ENCODE data around the gene TSGA10IP. TPM values are rescaled to one million over a fixed set of nuclear protein-coding genes. Genes with fewer than 3 reads are reported as not detected.

TSGA10IP gene
- polyA plus RNA-seq, 1 experiment, result not detected

- peak overlapping the region; percentile 46; the same call in 1 of the 2 replicates for H3K4me3 ChIP-seq (ENCODE audit: low read depth, low read length)
- no peak for DNase-seq (ENCODE audit: low read depth, low spot score)
- POLR2A ChIA-PET, result interaction anchor here (0.6 to 5.8 kb wide), 12 partner anchors 10 to 254 kb away, joined by 3 to 124 read pairs (median 6); partner anchors contain the start of genes CCDC85B, CFL1, FIBP and FOSL1
Measured at GRCh38 chr11:65916391-65916790, 28.9 kb upstream of the TSGA10IP start.

GRCh38 chr11:65917077-65917433 lies 28.2 kb upstream of the TSGA10IP start:
- peak overlapping the region; percentile 94 for H3K4me3 ChIP-seq (ENCODE audit: low read depth, low read length)
- no peak for TF ChIP-seq CTCF (IDR thresholded peaks at IDR 0.05; ENCODE audit: low read depth, low read length)
- ChIA-PET POLR2A (interaction anchor here (0.6 to 4.9 kb wide), 2 partner anchors 26 to 43 kb away, joined by 8 to 124 read pairs; partner anchors contain the start of genes CCDC85B and FIBP), CTCF (interaction anchor here (1.1 to 1.3 kb wide), 2 partner anchors 28 to 33 kb away, joined by 4 to 7 read pairs; partner anchors contain the start of gene FIBP)
- H3K9me3 ChIP-seq (ENCODE audit: control insufficient read depth, insufficient read depth, low read length), result peaks cover 11% of the 10 kb centered on the region; the same call in 1 of the 2 replicates
- H3K27me3 ChIP-seq (ENCODE audit: control insufficient read depth, insufficient read depth, low read length), result no peaks in the 10 kb centered on the region
- H3K27ac ChIP-seq (ENCODE audit: low read depth, low read length), result peak overlapping the region; percentile 99
- no peak for DNase-seq (ENCODE audit: low read depth, low spot score)

More at GRCh38 chr11:65916391-65916790, 28.9 kb upstream of the TSGA10IP start:
- Histone ChIP-seq H3K27ac (ENCODE audit: low read depth, low read length) (peak overlapping the region; percentile 99), H3K27me3 (ENCODE audit: control insufficient read depth, insufficient read depth, low read length) (no peaks in the 10 kb centered on the region), H3K9me3 (ENCODE audit: control insufficient read depth, insufficient read depth, low read length) (peaks cover 11% of the 10 kb centered on the region; the same call in 1 of the 2 replicates)
- CTCF ChIA-PET, result interaction anchor here (0.8 to 2.6 kb wide), 3 partner anchors 18 to 32 kb away, joined by 4 to 15 read pairs (median 14); partner anchors contain the start of gene FIBP
- TF ChIP-seq CTCF (IDR thresholded peaks at IDR 0.05; ENCODE audit: low read depth, low read length), result no peak

- ChIA-PET CTCF (interaction anchor here (1.1 to 1.3 kb wide), 2 partner anchors 29 to 33 kb away, joined by 4 to 7 read pairs; partner anchors contain the start of gene FIBP), POLR2A (interaction anchor here (1.0 to 4.9 kb wide), 4 partner anchors 17 to 27 kb away, joined by 4 to 124 read pairs (median 6); partner anchors contain the start of genes CCDC85B, FIBP and FOSL1)
- Histone ChIP-seq H3K27ac (ENCODE audit: low read depth, low read length) (peak overlapping the region; percentile 99), H3K4me3 (ENCODE audit: low read depth, low read length) (peak overlapping the region; percentile 94), H3K9me3 (ENCODE audit: control insufficient read depth, insufficient read depth, low read length) (peaks cover 11% of the 10 kb centered on the region; the same call in 1 of the 2 replicates), H3K27me3 (ENCODE audit: control insufficient read depth, insufficient read depth, low read length) (no peaks in the 10 kb centered on the region)
- no peak for DNase-seq (ENCODE audit: low read depth, low spot score)
- TF ChIP-seq CTCF (IDR thresholded peaks at IDR 0.05; ENCODE audit: low read depth, low read length), result no peak
Measured at GRCh38 chr11:65917434-65918210, 27.7 kb upstream of the TSGA10IP start.

- CTCF ChIA-PET, result interaction anchor here (1.1 kb wide), 1 partner anchor 30 kb away, joined by 7 read pairs; the partner anchor contains the start of gene FIBP
- no peak for TF ChIP-seq CTCF (IDR thresholded peaks at IDR 0.05; ENCODE audit: low read depth, low read length)
- Histone ChIP-seq H3K27me3 (ENCODE audit: control insufficient read depth, insufficient read depth, low read length) (no peaks in the 10 kb centered on the region), H3K9me3 (ENCODE audit: control insufficient read depth, insufficient read depth, low read length) (peaks cover 11% of the 10 kb centered on the region; the same call in 1 of the 2 replicates), H3K27ac (ENCODE audit: low read depth, low read length) (peak within 1 kb of the TSS; percentile 93), H3K4me3 (ENCODE audit: low read depth, low read length) (peak within 1 kb of the TSS; percentile 94)
- DNase-seq (ENCODE audit: low read depth, low spot score), result no peak
- POLR2A ChIA-PET, result interaction anchor here (1.0 to 4.9 kb wide), 4 partner anchors 18 to 28 kb away, joined by 4 to 124 read pairs (median 6); partner anchors contain the start of genes CCDC85B, FIBP and FOSL1
Measured at GRCh38 chr11:65918211-65919140, 26.8 kb upstream of the TSGA10IP start, which contains the start of gene C11orf68. C11orf68 (minus strand) TSS chr11:65919062; CDS start chr11:65919031, 31 bp downstream.
